ENCODE measurements around the gene CNTNAP2. TPM values are rescaled to one million over a fixed set of nuclear protein-coding genes. Genes with fewer than 3 reads are reported as not detected.

CNTNAP2 gene
- polyA plus RNA-seq, 1 experiment, result not detected

GRCh38 chr7:147818317-147818716 lies 1701.7 kb downstream of the CNTNAP2 start:
- POLR2A ChIA-PET, result no interaction called here
- CTCF ChIA-PET, result no interaction called here

GRCh38 chr7:147824671-147825070 lies 1708.1 kb downstream of the CNTNAP2 start:
- CTCF ChIA-PET, result no interaction called here
- Histone ChIP-seq H3K36me3 (ENCODE audit: control insufficient read depth, insufficient read depth, low read length) (no peaks in the 10 kb centered on the region), H3K27me3 (ENCODE audit: control insufficient read depth, insufficient read depth, low read length) (no peaks in the 10 kb centered on the region), H3K4me3 (ENCODE audit: low read depth, low read length) (no peak overlapping the region)
- DNase-seq (ENCODE audit: low read depth), result no peak
- no peak for TF ChIP-seq CTCF (IDR thresholded peaks at IDR 0.05; ENCODE audit: insufficient read depth, low read depth, low read length)
- POLR2A ChIA-PET, result no interaction called here

More at GRCh38 chr7:147818317-147818716, 1701.7 kb downstream of the CNTNAP2 start:
- no peaks in the 10 kb centered on the region for H3K36me3 ChIP-seq (ENCODE audit: control insufficient read depth, insufficient read depth, low read length)
- no peaks in the 10 kb centered on the region for H3K27me3 ChIP-seq (ENCODE audit: control insufficient read depth, insufficient read depth, low read length)
- DNase-seq (ENCODE audit: low read depth), result no peak
- no peak overlapping the region for H3K4me3 ChIP-seq (ENCODE audit: low read depth, low read length)
- no peak for TF ChIP-seq CTCF (IDR thresholded peaks at IDR 0.05; ENCODE audit: insufficient read depth, low read depth, low read length)

- no peak overlapping the region for H3K4me3 ChIP-seq (ENCODE audit: low read depth, low read length)
- TF ChIP-seq CTCF (IDR thresholded peaks at IDR 0.05; ENCODE audit: insufficient read depth, low read depth, low read length), result no peak
- CTCF ChIA-PET, result no interaction called here
- DNase-seq (ENCODE audit: low read depth), result no peak
- no peaks in the 10 kb centered on the region for H3K27me3 ChIP-seq (ENCODE audit: control insufficient read depth, insufficient read depth, low read length)
- POLR2A ChIA-PET, result no interaction called here
- no peaks in the 10 kb centered on the region for H3K36me3 ChIP-seq (ENCODE audit: control insufficient read depth, insufficient read depth, low read length)
Observed at GRCh38 chr7:147829016-147829415, 1712.4 kb downstream of the CNTNAP2 start.

- POLR2A ChIA-PET, result no interaction called here
- H3K36me3 ChIP-seq (ENCODE audit: control insufficient read depth, insufficient read depth, low read length), result no peaks in the 10 kb centered on the region
- TF ChIP-seq CTCF (IDR thresholded peaks at IDR 0.05; ENCODE audit: insufficient read depth, low read depth, low read length), result no peak
- no peak overlapping the region for H3K4me3 ChIP-seq (ENCODE audit: low read depth, low read length)
- no peak for DNase-seq (ENCODE audit: low read depth)
- no peaks in the 10 kb centered on the region for H3K27me3 ChIP-seq (ENCODE audit: control insufficient read depth, insufficient read depth, low read length)
- CTCF ChIA-PET, result no interaction called here
Observed at GRCh38 chr7:147833557-147833956, 1717.0 kb downstream of the CNTNAP2 start.

- Histone ChIP-seq H3K27me3 (ENCODE audit: control insufficient read depth, insufficient read depth, low read length) (no peaks in the 10 kb centered on the region), H3K4me3 (ENCODE audit: low read depth, low read length) (no peak overlapping the region), H3K36me3 (ENCODE audit: control insufficient read depth, insufficient read depth, low read length) (no peaks in the 10 kb centered on the region)
- TF ChIP-seq CTCF (IDR thresholded peaks at IDR 0.05; ENCODE audit: insufficient read depth, low read depth, low read length), result no peak
- CTCF ChIA-PET, result no interaction called here
- POLR2A ChIA-PET, result no interaction called here
- no peak for DNase-seq (ENCODE audit: low read depth)
Observed at GRCh38 chr7:147833970-147834369, 1717.4 kb downstream of the CNTNAP2 start.

Data from BJ (cell line).